Kidney epithelial cell (primary cell): Measurements from ENCODE around the gene BMP10. TPM values are rescaled to one million over a fixed set of nuclear protein-coding genes. Genes with fewer than 3 reads are reported as not detected.

Source experiments
- DNase-seq: peaks from one replicate; pipeline ENCODE4 v3.0.0-alpha.2; 2010; ENCODE audit warnings: low read depth
- H3K27me3 ChIP-seq: 2 replicates; pipeline ENCODE4 v1.6.0; 2011; ENCODE audit warnings: low read length; ENCODE audit not compliant: control insufficient read depth, insufficient read depth
- H3K36me3 ChIP-seq: 2 replicates; pipeline ENCODE4 v1.5.1; 2011; ENCODE audit warnings: low read length; ENCODE audit not compliant: control insufficient read depth, insufficient read depth
- H3K4me3 ChIP-seq: 2 replicates; pipeline ENCODE4 v1.5.1; 2011; ENCODE audit warnings: low read depth, mild to moderate bottlenecking, control low read depth, low read length
- total RNA-seq: library from RNA; depleted of rRNA; stranded (reverse); fragments of >200 nt; gene quantifications from 2 replicates; pipeline ENCODE4 v1.2.3, GENCODE V29; 2015
- TF ChIP-seq, protein P1 (sequence below): IDR thresholded peaks from 2 replicates; pipeline ENCODE4 v1.5.1; 2011; ENCODE audit warnings: mild to moderate bottlenecking, moderate library complexity, low read length, control low read depth, inconsistent platforms; ENCODE audit not compliant: insufficient read depth, poor library complexity, severe bottlenecking

Gene BMP10
- total RNA-seq, 1 donor from 2014 or later, result not detected

DNA sequence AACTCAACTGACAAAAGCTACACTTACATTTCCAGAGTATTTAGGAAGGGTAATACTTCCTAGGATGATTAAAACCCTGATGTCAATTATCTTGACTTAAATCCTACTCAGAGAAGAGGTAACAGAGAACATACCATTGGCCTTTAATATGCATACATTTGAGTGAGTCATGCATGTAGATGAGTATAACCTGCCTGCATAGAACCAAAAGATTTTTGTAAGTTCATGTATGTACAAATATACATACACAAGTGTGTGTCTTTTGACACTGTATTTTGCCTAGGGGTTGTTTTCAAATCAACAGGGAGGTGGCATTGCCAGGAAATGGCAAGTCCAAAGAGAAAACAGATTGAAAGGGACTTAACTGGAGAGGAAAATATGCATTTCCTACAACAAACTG, 6.1 kb downstream of the BMP10 start:
- TF ChIP-seq, protein P1, sequence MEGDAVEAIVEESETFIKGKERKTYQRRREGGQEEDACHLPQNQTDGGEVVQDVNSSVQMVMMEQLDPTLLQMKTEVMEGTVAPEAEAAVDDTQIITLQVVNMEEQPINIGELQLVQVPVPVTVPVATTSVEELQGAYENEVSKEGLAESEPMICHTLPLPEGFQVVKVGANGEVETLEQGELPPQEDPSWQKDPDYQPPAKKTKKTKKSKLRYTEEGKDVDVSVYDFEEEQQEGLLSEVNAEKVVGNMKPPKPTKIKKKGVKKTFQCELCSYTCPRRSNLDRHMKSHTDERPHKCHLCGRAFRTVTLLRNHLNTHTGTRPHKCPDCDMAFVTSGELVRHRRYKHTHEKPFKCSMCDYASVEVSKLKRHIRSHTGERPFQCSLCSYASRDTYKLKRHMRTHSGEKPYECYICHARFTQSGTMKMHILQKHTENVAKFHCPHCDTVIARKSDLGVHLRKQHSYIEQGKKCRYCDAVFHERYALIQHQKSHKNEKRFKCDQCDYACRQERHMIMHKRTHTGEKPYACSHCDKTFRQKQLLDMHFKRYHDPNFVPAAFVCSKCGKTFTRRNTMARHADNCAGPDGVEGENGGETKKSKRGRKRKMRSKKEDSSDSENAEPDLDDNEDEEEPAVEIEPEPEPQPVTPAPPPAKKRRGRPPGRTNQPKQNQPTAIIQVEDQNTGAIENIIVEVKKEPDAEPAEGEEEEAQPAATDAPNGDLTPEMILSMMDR, result no peak
- Histone ChIP-seq H3K4me3 (no peak overlapping the region), H3K36me3 (no peaks in the 10 kb centered on the region), H3K27me3 (no peaks in the 10 kb centered on the region)
- DNase-seq, result no peak

DNA sequence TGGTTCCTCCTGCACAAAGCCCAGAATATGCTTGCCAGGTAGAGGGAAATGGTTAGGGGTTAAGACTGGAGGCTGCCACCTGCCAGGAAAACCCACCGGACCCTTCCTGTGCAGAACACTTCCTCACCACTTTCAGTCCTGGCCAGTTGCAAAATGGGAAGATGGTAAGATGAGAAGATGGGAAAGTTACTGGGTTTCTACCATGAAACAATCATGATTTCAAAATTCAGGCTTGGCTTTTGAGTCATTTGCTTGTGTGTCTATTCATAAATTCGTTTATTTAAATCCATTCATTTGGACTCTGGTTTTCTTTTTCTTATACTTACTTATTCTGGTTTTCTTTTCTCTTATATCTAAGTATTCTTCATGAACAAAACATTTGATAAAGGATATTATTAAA, 7.2 kb downstream of the BMP10 start:
- Histone ChIP-seq H3K4me3 (no peak overlapping the region), H3K27me3 (no peaks in the 10 kb centered on the region), H3K36me3 (no peaks in the 10 kb centered on the region)
- TF ChIP-seq, protein P1, result no peak
- DNase-seq, result no peak

DNA sequence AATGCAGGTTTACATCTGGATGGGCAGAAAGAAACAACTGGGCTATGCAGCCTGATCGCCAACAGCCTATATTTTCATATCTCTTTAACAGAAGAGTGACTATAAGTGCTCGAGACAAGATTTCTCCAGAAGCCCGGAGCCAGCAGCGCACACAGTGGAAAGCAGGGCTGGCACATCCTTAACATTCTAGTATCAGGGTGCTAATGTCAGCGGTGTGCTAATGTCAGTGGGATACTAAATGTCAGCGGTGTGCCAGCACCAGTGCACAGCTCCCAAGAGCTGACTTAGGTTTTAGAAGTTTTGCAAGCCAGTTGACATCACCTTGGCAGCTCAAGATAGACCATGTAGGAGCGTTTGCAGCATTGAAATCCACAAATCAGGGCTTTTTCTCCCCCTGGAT, 8.3 kb downstream of the BMP10 start:
- no peaks in the 10 kb centered on the region for H3K27me3 ChIP-seq
- no peak for DNase-seq
- TF ChIP-seq, protein P1, result no peak
- H3K36me3 ChIP-seq, result no peaks in the 10 kb centered on the region
- no peak overlapping the region for H3K4me3 ChIP-seq

DNA sequence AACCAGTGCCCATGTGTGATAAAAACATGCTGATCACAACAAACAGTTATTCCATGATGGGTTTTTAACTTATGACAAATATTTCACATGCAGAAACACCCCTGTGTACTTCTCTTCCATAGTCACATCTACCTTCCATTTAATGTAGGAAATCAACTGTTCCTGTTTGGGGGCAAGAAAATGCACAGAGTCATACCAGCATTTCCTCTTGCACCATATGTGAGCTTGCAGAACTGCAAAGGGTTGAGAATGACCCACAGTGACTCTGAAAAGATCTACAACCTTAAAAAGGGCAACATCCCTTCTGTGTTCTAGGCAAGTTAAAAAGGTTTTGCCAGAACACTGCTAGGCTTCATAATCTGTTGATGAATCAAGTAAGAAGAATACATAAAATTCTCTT, 9.9 kb downstream of the BMP10 start:
- H3K27me3 ChIP-seq, result no peaks in the 10 kb centered on the region
- DNase-seq, result no peak
- TF ChIP-seq, protein P1, result no peak
- H3K36me3 ChIP-seq, result no peaks in the 10 kb centered on the region
- no peak overlapping the region for H3K4me3 ChIP-seq

DNA sequence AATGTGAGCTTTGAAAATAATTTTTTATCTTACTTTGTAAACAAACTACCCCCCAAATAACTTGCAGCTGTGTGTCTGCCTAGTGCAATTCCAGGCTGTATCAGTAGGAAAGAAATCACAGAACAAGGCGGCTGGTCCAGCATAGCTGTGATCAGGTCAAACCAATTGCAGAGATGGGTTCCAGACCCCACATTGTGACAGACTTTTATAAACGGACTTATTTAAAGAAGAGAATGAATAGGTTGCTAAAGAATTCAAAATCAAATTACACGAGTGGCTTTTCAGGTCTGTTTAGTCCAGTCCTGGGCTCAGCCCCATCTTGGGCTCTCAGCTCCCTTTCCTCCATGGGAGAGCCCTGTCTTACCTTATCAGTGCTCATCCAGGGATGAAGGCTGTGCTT, 11.1 kb downstream of the BMP10 start:
- TF ChIP-seq, protein P1, result no peak
- H3K36me3 ChIP-seq, result no peaks in the 10 kb centered on the region
- no peak overlapping the region for H3K4me3 ChIP-seq
- H3K27me3 ChIP-seq, result no peaks in the 10 kb centered on the region
- DNase-seq, result no peak

DNA sequence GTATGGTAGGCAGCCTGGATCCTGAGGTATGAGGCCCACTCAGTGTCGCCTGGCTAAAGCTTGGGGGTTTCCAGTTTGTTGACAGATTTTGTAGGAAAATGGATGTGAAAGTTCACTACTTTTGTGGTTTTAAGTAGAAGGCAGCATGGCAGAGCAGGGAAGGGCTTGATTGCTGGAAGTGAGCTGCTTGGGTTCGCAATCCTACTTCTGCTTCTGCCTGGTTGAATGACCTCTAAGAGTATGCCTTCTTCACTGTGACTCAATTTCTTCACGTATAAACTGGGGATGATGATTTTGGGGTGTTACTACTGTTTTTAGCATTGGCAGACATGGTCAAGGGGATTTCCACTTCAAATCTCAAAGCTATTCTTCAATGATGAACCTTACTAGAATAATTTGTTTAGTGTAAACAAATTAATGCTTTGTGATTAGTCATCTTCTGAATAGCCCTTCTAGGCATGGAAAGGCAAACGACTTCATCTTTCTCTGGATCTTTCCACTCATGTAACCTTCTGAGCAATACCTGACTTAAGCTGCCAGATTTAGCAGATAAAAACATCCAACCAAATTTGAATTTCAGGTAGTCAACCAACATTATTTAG, 13.2 kb downstream of the BMP10 start:
- TF ChIP-seq, protein P1, result no peak

More for the DNA sequence above, 13.2 kb downstream of the BMP10 start:
- Histone ChIP-seq H3K36me3 (no peaks in the 10 kb centered on the region), H3K27me3 (no peaks in the 10 kb centered on the region), H3K4me3 (no peak overlapping the region)
- no peak for DNase-seq
